ENCODE data around the gene GEN1.

DNA sequence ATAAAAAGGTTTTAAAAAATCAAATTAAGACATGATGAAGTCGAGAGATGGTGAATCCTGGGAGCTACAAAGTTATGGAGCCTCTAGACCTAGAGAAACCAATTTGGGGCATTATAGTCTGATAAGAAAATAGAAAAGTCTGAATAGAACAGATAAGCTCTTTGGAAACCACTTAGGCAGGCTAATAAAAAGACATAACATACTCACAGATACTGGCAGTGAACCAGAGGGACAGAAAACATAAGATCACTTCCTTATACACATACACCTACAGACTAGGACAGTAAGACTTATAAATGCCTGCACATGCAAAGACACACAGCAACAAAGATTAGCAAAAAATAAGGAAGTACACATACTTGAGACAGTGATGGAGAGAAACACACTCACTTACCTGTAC lies 20.3 kb upstream of the GEN1 start:
- no peak for TF ChIP-seq POLR2A (IDR thresholded peaks at IDR 0.05; ENCODE audit: low read length)
- no peak for TF ChIP-seq GATA1 (IDR thresholded peaks at IDR 0.05; ENCODE audit: low read depth, low read length)
